ENCODE results near the gene SERPINA6. TPM values are rescaled to one million over a fixed set of nuclear protein-coding genes. Genes with fewer than 3 reads are reported as not detected.

SERPINA6 gene
- total and polyA plus RNA-seq, 2 donors (not counting 1 experiment from before 2014, with no cell fraction given) = not detected

DNA sequence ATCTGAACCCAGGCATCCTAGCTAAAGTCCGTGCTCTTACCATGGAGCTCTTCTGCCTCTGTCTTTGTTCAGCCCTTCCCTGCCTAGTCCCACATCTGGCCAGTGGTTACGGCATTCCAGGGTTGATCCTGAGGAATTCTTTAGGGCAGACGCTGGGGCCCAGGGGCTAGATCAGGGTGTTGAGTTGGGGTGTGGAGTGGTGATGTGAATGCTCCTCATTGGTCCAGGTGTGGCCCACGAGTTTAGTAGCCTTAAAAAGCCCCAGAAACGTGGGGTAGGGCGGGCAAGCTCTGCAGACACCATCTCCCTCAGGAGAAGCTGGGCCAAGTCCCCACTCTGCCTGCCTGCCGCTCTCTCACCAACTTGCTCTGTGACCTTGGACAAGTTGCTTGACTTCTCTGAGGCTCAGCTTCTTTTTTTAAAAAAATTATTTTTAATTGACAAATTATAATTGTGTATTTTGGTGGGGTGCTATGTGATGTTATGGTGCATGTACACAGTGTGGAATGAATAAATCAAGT lies 9.0 kb upstream of the SERPINA6 start:
- TF ChIP-seq EZH2 (IDR thresholded peaks at IDR 0.05; ENCODE audit: borderline replicate concordance, insufficient read depth, low read depth, low read length, poor library complexity, severe bottlenecking) = no peak
- TF ChIP-seq, protein P1, sequence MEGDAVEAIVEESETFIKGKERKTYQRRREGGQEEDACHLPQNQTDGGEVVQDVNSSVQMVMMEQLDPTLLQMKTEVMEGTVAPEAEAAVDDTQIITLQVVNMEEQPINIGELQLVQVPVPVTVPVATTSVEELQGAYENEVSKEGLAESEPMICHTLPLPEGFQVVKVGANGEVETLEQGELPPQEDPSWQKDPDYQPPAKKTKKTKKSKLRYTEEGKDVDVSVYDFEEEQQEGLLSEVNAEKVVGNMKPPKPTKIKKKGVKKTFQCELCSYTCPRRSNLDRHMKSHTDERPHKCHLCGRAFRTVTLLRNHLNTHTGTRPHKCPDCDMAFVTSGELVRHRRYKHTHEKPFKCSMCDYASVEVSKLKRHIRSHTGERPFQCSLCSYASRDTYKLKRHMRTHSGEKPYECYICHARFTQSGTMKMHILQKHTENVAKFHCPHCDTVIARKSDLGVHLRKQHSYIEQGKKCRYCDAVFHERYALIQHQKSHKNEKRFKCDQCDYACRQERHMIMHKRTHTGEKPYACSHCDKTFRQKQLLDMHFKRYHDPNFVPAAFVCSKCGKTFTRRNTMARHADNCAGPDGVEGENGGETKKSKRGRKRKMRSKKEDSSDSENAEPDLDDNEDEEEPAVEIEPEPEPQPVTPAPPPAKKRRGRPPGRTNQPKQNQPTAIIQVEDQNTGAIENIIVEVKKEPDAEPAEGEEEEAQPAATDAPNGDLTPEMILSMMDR (IDR thresholded peaks at IDR 0.05) = no peak
- H3K4me1 ChIP-seq (ENCODE audit: control insufficient read depth in 2 of 2, insufficient read depth in 2 of 2, low read length in 2 of 2) = no peaks in the 10 kb centered on the region
- Mint-ChIP-seq H3K4me3 (no peak overlapping the region), H3K4me1 (no peaks in the 10 kb centered on the region), H3K27me3 (peaks cover 3% of the 10 kb centered on the region), H3K9me3 (ENCODE audit: insufficient read depth) (peaks cover 2% of the 10 kb centered on the region), H3K27ac (no peak overlapping the region)
- H2AFZ ChIP-seq (ENCODE audit: insufficient read depth, low read depth, low read length, poor library complexity, severe bottlenecking) = no peak overlapping the region
- no peaks in the 10 kb centered on the region for H3K79me2 ChIP-seq (ENCODE audit: control insufficient read depth, insufficient read depth, low read length)
- no peaks in the 10 kb centered on the region for H4K20me1 ChIP-seq (ENCODE audit: control insufficient read depth, insufficient read depth, low read length, poor library complexity, severe bottlenecking)
- intact Hi-C loops (cut with micrococcal nuclease) = no loop called here
- H3K36me3 ChIP-seq (replicated peaks in 1 of 2; ENCODE audit: control extremely low read depth in 1 of 2, control insufficient read depth in 1 of 2, extremely low read depth in 1 of 2, insufficient read depth in 2 of 2, low read length in 1 of 2) = no peaks in the 10 kb centered on the region
- 61% methylated on average over 4 of the region's 7 CpGs for WGBS (ENCODE audit: insufficient coverage)
- no peaks in the 10 kb centered on the region for H3K27me3 ChIP-seq (replicated peaks in 1 of 4; ENCODE audit: control extremely low read depth in 1 of 4, control insufficient read depth in 3 of 4, insufficient read depth in 4 of 4, low read length in 3 of 4)
- H3K9me3 ChIP-seq (ENCODE audit: control extremely low read depth in 1 of 3, control insufficient read depth in 2 of 3, insufficient read depth in 1 of 3, low read length in 2 of 3) = peaks cover 0 to 9% (median 0%) of the 10 kb centered on the region in 3 donors
- no peak overlapping the region for H3K4me2 ChIP-seq (replicated peaks; ENCODE audit: low read depth, low read length, poor library complexity, severe bottlenecking)
- no peak overlapping the region for H3K27ac ChIP-seq (ENCODE audit: low read length in 2 of 2)
- no peak overlapping the region for H3K9ac ChIP-seq (ENCODE audit: low read length)
- no peak for ATAC-seq (ENCODE audit: low read depth)
- ChIA-PET CTCF (no interaction called here), POLR2A (no interaction called here)
- no peak overlapping the region for H3K4me3 ChIP-seq (ENCODE audit: control extremely low read depth in 1 of 5, extremely low read depth in 1 of 5, insufficient read depth in 1 of 5, low read depth in 2 of 5, low read length in 4 of 5)
- no peak for DNase-seq

DNA sequence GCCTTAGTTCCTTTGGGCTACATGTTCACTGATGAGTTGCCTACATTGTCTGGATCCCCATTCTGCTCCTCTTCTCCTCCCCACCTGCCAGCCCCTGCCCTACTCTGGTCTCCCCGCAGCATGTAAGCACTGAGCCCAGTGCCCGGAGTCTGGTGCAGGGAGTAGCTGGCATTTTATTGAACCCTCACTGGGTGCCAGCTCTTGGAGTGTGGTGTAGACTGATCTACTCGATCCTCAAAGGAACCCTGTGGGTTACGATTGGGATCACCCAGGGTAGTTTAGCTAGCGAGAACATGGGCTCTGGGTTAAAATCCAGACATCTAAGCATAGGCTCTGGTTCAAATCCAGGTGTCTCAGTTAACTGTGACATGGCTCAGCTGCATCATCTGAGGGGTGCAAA lies 8.3 kb upstream of the SERPINA6 start:
- intact Hi-C loops (cut with micrococcal nuclease) = no loop called here
- H3K4me1 ChIP-seq (ENCODE audit: control insufficient read depth in 2 of 2, insufficient read depth in 2 of 2, low read length in 2 of 2) = no peaks in the 10 kb centered on the region
- H3K4me2 ChIP-seq (replicated peaks; ENCODE audit: low read depth, low read length, poor library complexity, severe bottlenecking) = no peak overlapping the region
- CTCF ChIA-PET = no interaction called here
- POLR2A ChIA-PET = no interaction called here
- DNase-seq (no peak), ATAC-seq (ENCODE audit: low read depth) (no peak)
- Mint-ChIP-seq H3K4me1 (no peaks in the 10 kb centered on the region), H3K27me3 (peaks cover 3% of the 10 kb centered on the region), H3K27ac (no peak overlapping the region), H3K9me3 (ENCODE audit: insufficient read depth) (peaks cover 2% of the 10 kb centered on the region), H3K4me3 (no peak overlapping the region)
- H3K27me3 ChIP-seq (replicated peaks in 1 of 4; ENCODE audit: control extremely low read depth in 1 of 4, control insufficient read depth in 3 of 4, insufficient read depth in 4 of 4, low read length in 3 of 4) = no peaks in the 10 kb centered on the region
- WGBS (ENCODE audit: insufficient coverage) = 88% methylated on average over 3 of the region's 5 CpGs
- H3K79me2 ChIP-seq (ENCODE audit: control insufficient read depth, insufficient read depth, low read length) = no peaks in the 10 kb centered on the region
- no peak overlapping the region for H3K27ac ChIP-seq (ENCODE audit: low read length in 2 of 2)
- H3K9me3 ChIP-seq (ENCODE audit: control extremely low read depth in 1 of 3, control insufficient read depth in 2 of 3, insufficient read depth in 1 of 3, low read length in 2 of 3) = peaks cover 0 to 9% (median 0%) of the 10 kb centered on the region in 3 donors
- no peaks in the 10 kb centered on the region for H3K36me3 ChIP-seq (replicated peaks in 1 of 2; ENCODE audit: control extremely low read depth in 1 of 2, control insufficient read depth in 1 of 2, extremely low read depth in 1 of 2, insufficient read depth in 2 of 2, low read length in 1 of 2)
- no peak overlapping the region for H3K9ac ChIP-seq (ENCODE audit: low read length)
- H3K4me3 ChIP-seq (ENCODE audit: control extremely low read depth in 1 of 5, extremely low read depth in 1 of 5, insufficient read depth in 1 of 5, low read depth in 2 of 5, low read length in 4 of 5) = no peak overlapping the region
- no peaks in the 10 kb centered on the region for H4K20me1 ChIP-seq (ENCODE audit: control insufficient read depth, insufficient read depth, low read length, poor library complexity, severe bottlenecking)
- no peak overlapping the region for H2AFZ ChIP-seq (ENCODE audit: insufficient read depth, low read depth, low read length, poor library complexity, severe bottlenecking)
- TF ChIP-seq, protein P1 (IDR thresholded peaks at IDR 0.05) = no peak
- no peak for TF ChIP-seq EZH2 (IDR thresholded peaks at IDR 0.05; ENCODE audit: borderline replicate concordance, insufficient read depth, low read depth, low read length, poor library complexity, severe bottlenecking)

Data from B cell (primary cell).